ENCODE measurements around the gene SUMF2. TPM values are rescaled to one million over a fixed set of nuclear protein-coding genes. Genes with fewer than 3 reads are reported as not detected.
"Not testable (repeated sequence)": the region's sequence is repeated elsewhere in the genome, so short reads cannot be mapped to it uniquely, and the experiment has no call there.

The SUMF2 gene
- total RNA-seq, 4 donors from 2014 or later: 119 to 170 (median 164) TPM

DNA sequence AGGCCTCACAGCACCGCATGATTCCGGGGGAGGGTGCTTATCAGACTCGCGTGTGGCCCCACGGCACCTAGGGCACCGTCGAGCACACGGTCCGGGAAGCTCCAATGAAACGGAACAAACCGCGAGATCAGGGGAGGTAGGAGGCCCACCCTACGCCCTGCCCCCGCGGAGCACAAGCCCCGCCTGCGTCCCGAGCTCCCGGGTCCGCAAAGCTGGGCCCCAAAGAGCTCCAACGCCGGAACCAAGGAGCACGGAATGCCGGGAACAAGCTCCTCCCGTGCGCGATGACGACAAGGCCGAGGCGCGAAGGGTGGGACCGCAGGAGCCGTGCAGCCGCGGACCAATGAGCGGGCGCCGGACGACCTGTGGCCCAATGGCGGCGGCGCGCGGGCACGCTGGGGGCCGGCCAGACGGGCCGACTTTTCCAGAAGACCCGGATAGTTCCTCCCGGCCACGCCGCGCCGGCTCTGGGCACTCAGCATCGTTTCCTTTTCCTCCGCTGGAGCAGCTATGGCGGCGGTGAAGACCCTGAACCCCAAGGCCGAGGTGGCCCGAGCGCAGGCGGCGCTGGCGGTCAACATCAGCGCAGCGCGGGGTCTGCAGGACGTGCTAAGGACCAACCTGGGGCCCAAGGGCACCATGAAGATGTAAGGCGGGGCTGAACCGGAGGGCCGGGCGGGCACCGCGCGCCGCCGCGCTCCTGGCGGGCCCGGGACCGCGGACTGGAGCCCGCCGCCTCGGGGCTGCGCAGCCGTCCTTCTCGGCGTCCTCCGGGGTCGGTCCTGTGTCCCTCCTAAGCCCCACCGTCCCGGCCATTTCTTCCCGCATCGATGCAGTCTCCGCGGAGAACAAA lies 12.5 kb upstream of the SUMF2 start, which contains the start of the genes CCT6A and PSPH:
TSS of gene CCT6A (plus strand) at position 427 of the 853 bp plus-strand sequence. CDS start at position 511, 84 bp downstream.
TSS of gene PSPH (minus strand) at position 106 of the 853 bp plus-strand sequence. CDS start 30,232 bp downstream, outside the sequence.
- H3K4me1 ChIP-seq: peaks cover 17 to 32% of the 10 kb centered on the region in 2 donors
- intact Hi-C loops (cut with DNase I): loop anchor here (10.0 kb wide), 1 partner anchor 77 kb away; no protein-coding TSS in a partner anchor
- no peaks in the 10 kb centered on the region for H3K27me3 ChIP-seq
- DNase-seq: peak; percentile 99
- H3K4me3 ChIP-seq (replicated peaks in 1 of 3): peak within 1 kb of the TSS; percentile 86 to 98 (median 95)
- WGBS, 2 donors: 1% methylated on average over 15 to 18 of the region's 97 CpGs
- peak within 1 kb of the TSS; percentile 85 to 94 (median 89) for H3K27ac ChIP-seq
- TF ChIP-seq, protein P1, sequence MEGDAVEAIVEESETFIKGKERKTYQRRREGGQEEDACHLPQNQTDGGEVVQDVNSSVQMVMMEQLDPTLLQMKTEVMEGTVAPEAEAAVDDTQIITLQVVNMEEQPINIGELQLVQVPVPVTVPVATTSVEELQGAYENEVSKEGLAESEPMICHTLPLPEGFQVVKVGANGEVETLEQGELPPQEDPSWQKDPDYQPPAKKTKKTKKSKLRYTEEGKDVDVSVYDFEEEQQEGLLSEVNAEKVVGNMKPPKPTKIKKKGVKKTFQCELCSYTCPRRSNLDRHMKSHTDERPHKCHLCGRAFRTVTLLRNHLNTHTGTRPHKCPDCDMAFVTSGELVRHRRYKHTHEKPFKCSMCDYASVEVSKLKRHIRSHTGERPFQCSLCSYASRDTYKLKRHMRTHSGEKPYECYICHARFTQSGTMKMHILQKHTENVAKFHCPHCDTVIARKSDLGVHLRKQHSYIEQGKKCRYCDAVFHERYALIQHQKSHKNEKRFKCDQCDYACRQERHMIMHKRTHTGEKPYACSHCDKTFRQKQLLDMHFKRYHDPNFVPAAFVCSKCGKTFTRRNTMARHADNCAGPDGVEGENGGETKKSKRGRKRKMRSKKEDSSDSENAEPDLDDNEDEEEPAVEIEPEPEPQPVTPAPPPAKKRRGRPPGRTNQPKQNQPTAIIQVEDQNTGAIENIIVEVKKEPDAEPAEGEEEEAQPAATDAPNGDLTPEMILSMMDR (IDR thresholded peaks at IDR 0.05): no peak
- peak; percentile 39 to 83 for TF ChIP-seq POLR2A (IDR thresholded peaks at IDR 0.05)
- peaks cover 14 to 20% of the 10 kb centered on the region in 2 donors for H3K36me3 ChIP-seq
- H3K9me3 ChIP-seq: no peaks in the 10 kb centered on the region

DNA sequence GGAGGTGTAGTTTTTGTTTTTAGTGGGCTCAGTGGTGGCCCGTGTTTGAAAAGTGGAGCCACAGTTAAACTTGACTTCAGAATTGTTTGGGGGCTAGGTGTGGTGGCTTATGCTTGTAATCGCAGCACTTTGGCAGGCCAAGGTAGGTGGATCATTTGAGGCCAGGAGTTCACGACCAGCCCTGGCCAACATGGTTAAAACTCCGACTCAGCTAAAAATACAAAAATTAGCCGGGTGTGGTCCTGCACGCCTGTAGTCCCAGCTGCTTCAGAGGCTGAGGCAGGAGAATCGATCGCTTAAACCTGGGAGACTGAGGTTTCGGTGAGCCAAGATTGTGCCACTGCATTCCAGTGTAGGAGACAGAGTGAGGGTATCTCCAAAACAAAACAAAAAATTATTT lies 10.7 kb upstream of the SUMF2 start:
- H3K36me3 ChIP-seq: peaks cover 32 to 37% of the 10 kb centered on the region in 2 donors
- intact Hi-C loops (cut with DNase I): loop anchor here (10.0 kb wide), 1 partner anchor 79 kb away; no protein-coding TSS in a partner anchor
- TF ChIP-seq POLR2A (IDR thresholded peaks at IDR 0.05): no peak
- TF ChIP-seq, protein P1 (IDR thresholded peaks at IDR 0.05): no peak
- 77 to 80% methylated on average over 9 of the region's 9 CpGs for WGBS, 2 donors
- no peak overlapping the region for H3K27ac ChIP-seq
- peaks cover 13 to 24% of the 10 kb centered on the region in 2 donors for H3K4me1 ChIP-seq
- no peak for DNase-seq
- H3K9me3 ChIP-seq: no peaks in the 10 kb centered on the region
- H3K27me3 ChIP-seq: no peaks in the 10 kb centered on the region
- no peak overlapping the region for H3K4me3 ChIP-seq (replicated peaks in 1 of 3)

DNA sequence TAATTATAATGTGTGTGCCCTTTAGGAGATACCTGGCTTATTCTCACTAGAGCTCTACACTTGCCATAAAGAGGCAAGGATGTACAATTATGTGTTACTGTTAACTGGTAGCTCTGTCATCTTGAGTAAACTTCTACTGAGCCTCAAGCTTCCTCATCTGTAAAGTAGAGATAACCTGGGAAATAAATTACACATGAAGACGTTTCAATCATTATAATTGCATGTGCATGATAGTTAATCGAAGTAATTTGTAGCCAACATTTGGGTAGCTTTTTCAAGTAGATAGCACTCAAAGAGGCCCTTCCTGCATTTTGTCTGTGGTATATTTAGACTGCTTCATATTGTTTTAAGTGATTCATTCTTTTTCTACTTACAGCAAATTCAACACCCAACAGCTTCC lies 10.1 kb upstream of the SUMF2 start:
- H3K9me3 ChIP-seq: no peaks in the 10 kb centered on the region
- TF ChIP-seq, protein P1 (IDR thresholded peaks at IDR 0.05): no peak
- no peak for TF ChIP-seq POLR2A (IDR thresholded peaks at IDR 0.05)
- H3K4me1 ChIP-seq: peaks cover 13 to 24% of the 10 kb centered on the region in 2 donors
- no peak for DNase-seq
- no peak overlapping the region for H3K27ac ChIP-seq
- H3K36me3 ChIP-seq: peaks cover 39 to 43% of the 10 kb centered on the region in 2 donors
- intact Hi-C loops (cut with DNase I): loop anchor here (10.0 kb wide), 1 partner anchor 79 kb away; no protein-coding TSS in a partner anchor
- WGBS, 2 donors: 86 to 91% methylated on average over 2 of the region's 2 CpGs
- no peak overlapping the region for H3K4me3 ChIP-seq (replicated peaks in 1 of 3)
- H3K27me3 ChIP-seq: no peaks in the 10 kb centered on the region

DNA sequence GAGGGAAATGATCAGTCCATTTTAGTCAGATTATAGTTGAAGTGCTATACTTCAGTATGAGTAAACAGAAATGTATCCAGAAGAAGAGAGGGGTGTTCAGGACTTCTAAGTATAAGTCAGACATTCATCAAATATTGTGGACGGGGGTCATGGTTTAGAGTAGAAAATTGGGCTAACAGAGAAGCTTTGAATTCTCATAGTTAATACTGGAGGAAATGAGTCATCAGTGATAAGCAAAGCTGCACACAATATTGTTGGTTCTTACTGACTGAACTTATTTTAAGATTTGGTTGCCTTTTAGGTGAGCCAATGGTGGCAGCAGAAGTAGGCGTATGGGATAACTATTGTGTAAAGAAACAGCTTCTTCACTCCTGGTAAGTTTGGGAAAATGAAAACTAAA lies 1.7 kb upstream of the SUMF2 start:
- WGBS, 2 donors: 91 to 93% methylated on average over 2 of the region's 2 CpGs
- intact Hi-C loops (cut with DNase I): no loop called here
- TF ChIP-seq, protein P1 (IDR thresholded peaks at IDR 0.05): no peak
- TF ChIP-seq POLR2A (IDR thresholded peaks at IDR 0.05): no peak
- H3K4me1 ChIP-seq: peaks cover 3 to 8% of the 10 kb centered on the region in 2 donors
- H3K4me3 ChIP-seq (replicated peaks in 1 of 3): no peak overlapping the region
- H3K27ac ChIP-seq: no peak overlapping the region
- H3K36me3 ChIP-seq: peaks cover 43 to 49% of the 10 kb centered on the region in 2 donors
- no peak for DNase-seq
- no peaks in the 10 kb centered on the region for H3K27me3 ChIP-seq
- H3K9me3 ChIP-seq: no peaks in the 10 kb centered on the region

DNA sequence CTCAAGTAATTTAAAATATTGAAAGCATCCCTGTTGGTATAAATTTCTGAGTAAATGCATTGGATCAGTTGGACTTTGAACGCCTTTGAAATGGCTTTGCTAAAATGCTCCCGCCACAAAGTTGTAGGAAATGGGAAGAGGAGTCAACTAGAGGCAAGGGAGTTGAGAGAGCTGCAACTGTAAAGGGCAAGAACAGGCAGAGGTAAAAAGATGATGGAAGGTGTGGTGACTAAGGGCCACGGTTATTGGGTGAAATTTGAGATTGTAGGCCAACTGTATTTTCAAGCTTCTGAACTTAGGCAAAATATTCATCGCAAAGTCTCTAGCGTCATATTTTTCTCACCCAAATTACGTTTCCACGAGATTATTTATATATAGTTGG lies 595 bp upstream of the SUMF2 start:
- Histone ChIP-seq H3K9me3 (no peaks in the 10 kb centered on the region), H3K4me3 (replicated peaks in 1 of 3) (no peak overlapping the region), H3K4me1 (peaks cover 3 to 10% of the 10 kb centered on the region in 2 donors), H3K27me3 (no peaks in the 10 kb centered on the region), H3K27ac (peak overlapping the region; percentile 73 to 91 (median 91)), H3K36me3 (peaks cover 33 to 37% of the 10 kb centered on the region in 2 donors)
- intact Hi-C loops (cut with DNase I): no loop called here
- DNase-seq: no peak
- TF ChIP-seq POLR2A (IDR thresholded peaks at IDR 0.05): no peak
- TF ChIP-seq, protein P1 (IDR thresholded peaks at IDR 0.05): no peak
- WGBS, 2 donors: 67 to 75% methylated on average over 7 of the region's 7 CpGs

DNA sequence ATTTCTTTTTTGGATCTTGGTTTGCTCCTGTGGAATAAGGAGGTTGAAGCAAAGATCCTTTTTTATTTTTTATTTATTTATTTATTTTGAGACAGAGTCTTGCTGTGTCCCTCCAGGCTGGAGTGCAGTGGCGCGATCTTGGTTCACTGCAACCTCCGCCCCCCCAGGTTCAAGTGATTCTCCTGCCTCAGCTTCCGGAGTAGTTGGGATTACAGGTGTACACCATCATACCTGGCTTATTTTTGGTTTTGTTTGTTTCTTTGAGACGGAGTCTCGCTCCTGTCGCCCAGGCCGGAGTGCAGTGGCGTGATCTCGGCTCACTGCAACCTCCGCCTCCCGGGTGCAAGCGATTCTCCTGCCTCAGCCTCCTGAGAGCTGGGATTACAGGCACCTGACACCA lies 2.3 kb downstream of the SUMF2 start:
- intact Hi-C loops (cut with DNase I); H3K4me3 ChIP-seq (replicated peaks in 1 of 3); H3K27ac ChIP-seq; H3K9me3 ChIP-seq; DNase-seq; H3K27me3 ChIP-seq: not testable (repeated sequence)
- Histone ChIP-seq H3K36me3 (peaks cover 14 to 35% of the 10 kb centered on the region in 2 donors), H3K4me1 (peaks cover 3 to 10% of the 10 kb centered on the region in 2 donors)
- WGBS, 2 donors: 99% methylated on average over 13 of the region's 13 CpGs

Measured in thyroid gland (tissue), 4 donors.